D721Med (cell line): ENCODE measurements around the gene EPPIN.
"Not testable (repeated sequence)": the region's sequence is repeated elsewhere in the genome, so short reads cannot be mapped to it uniquely, and the experiment has no call there.

Experiments used
- DNase-seq: peaks from one replicate; pipeline ENCODE4 v3.0.0; 2011; ENCODE audit warnings: low spot score; ENCODE audit not compliant: insufficient read length
- FAIRE-seq: peaks from 2 replicates; lab custom pipeline; 2011; peaks lifted over from hg19 to GRCh38; lab: Jason Lieb, UNC
- CTCF ChIP-seq: IDR thresholded peaks from 2 replicates; pipeline ENCODE4 v1.5.1; 2012; ENCODE audit warnings: mild to moderate bottlenecking, control low read depth; ENCODE audit not compliant: insufficient read depth; ENCODE audit errors: missing control alignments

Gene EPPIN

GRCh38 chr20:45547206-45547770 lies at the start of gene EPPIN:
Gene EPPIN (minus strand): TSS chr20:45547401. CDS start chr20:45547357, 44 bp downstream.
- no peak for FAIRE-seq
- no peak for TF ChIP-seq CTCF
- DNase-seq: no peak

- FAIRE-seq: no peak
- DNase-seq: no peak
- no peak for TF ChIP-seq CTCF
Measured at GRCh38 chr20:45595235-45595634, 48.0 kb upstream of the EPPIN start.

- DNase-seq (no peak), FAIRE-seq (no peak)
Measured at GRCh38 chr20:45593498-45593897, 46.3 kb upstream of the EPPIN start.

GRCh38 chr20:45592574-45593189 lies 45.5 kb upstream of the EPPIN start:
- FAIRE-seq: no peak
- TF ChIP-seq CTCF: peak; percentile 61
- DNase-seq: no peak

More at GRCh38 chr20:45593498-45593897, 46.3 kb upstream of the EPPIN start:
- no peak for TF ChIP-seq CTCF

- FAIRE-seq: no peak
Measured at GRCh38 chr20:45589725-45590124, 42.5 kb upstream of the EPPIN start.

GRCh38 chr20:45588800-45589199 lies 41.6 kb upstream of the EPPIN start:
- no peak for DNase-seq
- no peak for TF ChIP-seq CTCF
- FAIRE-seq: no peak

More at GRCh38 chr20:45589725-45590124, 42.5 kb upstream of the EPPIN start:
- DNase-seq: no peak
- no peak for TF ChIP-seq CTCF

- FAIRE-seq, DNase-seq: not testable (repeated sequence)
Measured at GRCh38 chr20:45585986-45586385, 38.8 kb upstream of the EPPIN start.

- DNase-seq, FAIRE-seq: not testable (repeated sequence)
Measured at GRCh38 chr20:45584294-45584693, 37.1 kb upstream of the EPPIN start.
